ENCODE data around the gene ANGEL1.

Gene ANGEL1

GRCh38 chr14:76779221-76780057 is 33.2 kb downstream of the ANGEL1 start:
- DNase-seq, result no peak

DNA sequence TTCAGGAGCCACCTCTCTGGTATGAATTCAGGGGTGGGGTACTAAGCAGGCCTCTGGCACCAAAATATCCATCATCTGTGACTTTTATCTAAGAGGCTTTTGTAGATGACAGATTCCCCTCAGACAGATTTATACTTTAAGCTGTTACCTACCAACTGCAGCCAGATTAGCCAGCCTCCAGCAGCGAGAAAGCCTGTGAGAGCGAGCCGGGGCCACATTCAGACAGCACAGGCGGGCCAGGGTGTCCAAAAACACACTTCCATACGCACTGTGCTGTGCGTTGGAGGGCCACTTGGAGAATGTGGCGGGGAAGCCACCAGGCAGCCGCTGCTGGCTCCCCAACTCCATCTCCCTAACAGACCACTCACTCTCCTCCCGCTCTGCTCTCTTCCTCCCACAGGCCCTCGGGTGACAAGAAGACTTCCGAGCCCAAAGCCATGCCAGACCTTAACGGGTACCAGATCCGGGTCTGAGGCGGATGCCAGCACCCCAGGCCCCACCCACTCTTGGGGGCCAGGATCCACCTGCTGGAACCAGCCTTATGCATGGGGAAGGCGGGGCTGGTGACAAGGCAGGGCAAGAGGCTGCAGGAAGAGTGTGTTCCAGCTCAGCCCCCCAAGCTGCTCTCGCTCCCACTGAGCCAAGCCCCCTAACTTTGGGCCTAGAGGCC is 34.0 kb downstream of the ANGEL1 start:
- DNase-seq, result no peak

GRCh38 chr14:76777721-76778120 is 35.0 kb downstream of the ANGEL1 start:
- no peak for DNase-seq

DNA sequence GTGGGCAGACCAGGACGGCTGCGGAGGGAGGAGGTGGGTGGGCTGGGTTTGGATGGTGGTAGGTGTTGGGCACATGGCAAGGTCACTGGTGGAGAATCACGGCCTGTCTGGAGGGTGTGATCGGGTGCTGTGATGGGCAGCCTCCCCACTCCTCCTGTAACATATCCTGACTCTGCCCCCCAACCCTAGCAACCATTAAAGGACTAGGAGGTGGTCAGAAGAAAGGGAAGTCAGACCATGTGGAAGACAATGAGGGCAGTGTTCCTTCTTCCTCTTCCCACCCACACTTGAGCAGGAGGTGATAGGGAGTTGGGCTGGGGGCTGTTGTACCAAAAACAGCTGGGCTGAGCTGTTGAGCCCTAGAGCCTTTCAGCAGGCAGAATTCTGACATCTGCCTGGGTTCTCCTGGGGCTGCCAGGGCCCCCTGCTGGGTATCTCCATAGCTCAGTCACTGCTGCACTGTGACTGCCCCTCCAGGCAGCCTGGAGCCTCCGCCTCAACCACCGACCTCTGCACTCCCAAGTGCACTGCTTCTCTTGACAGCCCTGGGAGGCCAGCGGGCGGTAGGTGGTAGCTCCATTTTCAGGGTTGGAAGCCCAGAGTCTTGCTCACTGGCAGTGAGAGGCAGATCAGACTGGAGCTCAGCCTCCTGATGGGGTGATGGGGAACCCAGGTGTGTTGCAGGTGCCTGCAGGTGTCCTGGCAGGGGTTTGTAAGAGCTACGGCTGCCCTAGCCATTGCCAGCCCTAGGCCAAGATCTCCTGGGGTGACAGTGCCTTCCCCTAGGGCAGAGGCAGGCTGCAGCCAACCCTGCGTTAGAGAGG is 36.0 kb downstream of the ANGEL1 start:
- DNase-seq, result peak; percentile 68 to 74

GRCh38 chr14:76775695-76776427 is 36.8 kb downstream of the ANGEL1 start:
- no peak for DNase-seq

DNA sequence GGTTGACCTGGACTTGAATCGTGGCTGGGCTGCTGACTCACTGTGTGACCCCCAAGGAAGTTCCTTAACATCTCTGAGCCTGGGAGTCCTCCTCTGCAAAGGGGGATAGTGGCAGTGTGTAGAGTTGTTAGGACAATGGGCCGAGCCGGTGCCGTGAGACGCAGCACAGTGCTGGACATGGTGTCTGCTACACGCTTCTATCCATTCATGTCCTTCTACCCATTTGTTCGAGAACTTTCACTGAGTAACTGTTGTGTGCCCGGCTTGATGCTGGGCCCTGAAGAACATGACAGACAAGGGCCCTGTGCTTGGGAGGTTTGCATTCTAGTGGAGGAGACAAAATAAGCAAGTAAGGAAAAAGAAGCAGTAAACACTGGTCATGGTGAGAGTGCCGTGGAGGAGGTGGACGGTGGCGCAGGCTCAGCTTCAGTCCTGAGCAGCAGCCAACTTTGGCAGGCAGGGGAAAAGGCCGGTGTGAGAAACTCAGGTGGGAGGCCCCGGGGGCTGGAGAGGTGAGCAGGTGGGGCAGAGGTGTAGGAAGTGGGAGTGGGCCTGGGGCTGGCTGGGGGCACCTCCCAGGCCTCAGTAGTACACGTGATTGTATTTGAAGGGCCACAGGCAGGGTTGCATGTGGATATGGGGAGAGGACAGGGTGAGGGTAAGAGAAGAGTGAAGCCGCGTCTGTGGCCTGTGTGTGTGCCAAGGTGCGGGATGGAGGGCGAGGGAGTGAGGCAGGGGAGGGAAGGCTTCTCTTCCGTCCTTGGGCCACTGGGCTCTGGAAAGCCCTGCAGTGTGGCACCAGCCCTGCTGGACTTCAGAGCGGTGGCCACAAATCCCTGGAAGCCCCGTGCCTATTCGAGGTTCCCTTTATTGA is 37.6 kb downstream of the ANGEL1 start:
- no peak for DNase-seq

DNA sequence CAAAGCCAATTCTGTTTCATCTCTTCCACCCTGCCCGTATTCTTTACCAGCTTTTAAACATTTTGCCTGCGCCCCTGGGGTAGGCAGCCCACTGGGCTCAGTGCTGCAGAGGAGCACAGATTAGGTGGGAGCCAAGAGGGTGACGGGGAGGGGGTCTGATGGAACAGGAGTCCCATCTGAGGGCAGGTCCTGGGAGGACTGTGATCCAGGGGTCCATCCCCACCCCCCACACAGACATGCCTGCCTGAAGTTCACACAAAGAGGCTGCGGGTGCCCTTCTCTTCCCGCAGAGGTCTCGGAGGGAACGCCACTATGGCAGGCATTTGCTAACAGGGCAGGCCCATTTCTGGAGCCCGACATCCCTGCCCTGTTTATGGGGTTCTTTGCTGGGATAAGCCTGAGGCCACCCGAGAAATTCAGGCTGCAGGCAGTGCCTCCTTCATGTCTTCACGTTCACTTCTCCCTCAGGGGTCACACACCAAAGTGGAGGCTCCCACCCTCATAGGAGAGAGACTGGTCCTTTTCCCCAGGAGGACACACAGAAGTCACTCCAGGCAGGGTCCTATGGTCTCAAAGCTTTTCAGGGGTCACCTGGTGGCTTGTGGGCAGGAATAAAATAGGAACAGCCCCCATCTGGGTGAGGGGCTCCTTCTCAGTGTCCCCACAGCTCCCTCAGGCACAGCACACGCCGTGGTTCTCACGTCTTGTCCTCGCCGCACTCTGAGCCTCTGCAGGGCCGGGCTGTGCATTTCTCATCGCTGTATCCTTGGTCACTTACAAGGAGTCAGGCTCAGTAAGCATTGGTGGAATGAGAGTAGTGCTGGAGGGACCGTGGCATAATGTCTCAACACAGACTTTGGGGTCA is 38.5 kb downstream of the ANGEL1 start:
- no peak for DNase-seq

DNA sequence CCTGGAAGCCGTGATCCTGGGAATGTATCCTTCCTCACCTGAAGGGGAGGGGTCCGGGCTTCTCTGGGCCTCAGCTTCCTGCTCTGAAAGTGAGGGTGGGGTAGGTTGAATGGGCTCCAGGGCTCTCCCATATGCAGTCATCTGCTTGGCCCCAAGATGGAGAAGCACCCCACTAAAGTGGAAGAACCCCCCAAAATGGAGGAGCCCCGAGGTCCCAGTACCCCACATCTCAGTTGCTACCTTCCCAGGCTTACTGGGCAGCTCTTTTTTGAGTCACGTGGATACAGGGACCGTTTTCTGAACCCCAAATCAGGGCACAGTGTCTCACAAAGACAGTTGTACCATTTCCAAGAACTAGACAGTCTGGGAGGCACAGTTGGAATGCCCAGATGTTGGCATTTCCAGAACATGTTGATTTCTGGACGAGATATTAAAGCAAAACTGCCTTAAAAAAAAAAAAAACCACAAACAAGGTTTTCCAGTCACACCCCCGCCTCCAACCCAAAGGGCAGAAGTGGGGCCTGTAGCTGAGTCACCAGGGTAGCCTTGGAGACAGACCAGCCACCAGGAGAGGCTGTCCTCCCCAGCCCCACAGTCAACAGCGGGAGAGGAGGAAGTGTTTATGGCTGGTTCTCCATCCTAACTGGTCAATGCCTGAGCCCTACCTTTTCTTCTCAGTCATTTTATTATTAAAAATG is 39.3 kb downstream of the ANGEL1 start:
- DNase-seq, result peak; percentile 80 to 90

DNA sequence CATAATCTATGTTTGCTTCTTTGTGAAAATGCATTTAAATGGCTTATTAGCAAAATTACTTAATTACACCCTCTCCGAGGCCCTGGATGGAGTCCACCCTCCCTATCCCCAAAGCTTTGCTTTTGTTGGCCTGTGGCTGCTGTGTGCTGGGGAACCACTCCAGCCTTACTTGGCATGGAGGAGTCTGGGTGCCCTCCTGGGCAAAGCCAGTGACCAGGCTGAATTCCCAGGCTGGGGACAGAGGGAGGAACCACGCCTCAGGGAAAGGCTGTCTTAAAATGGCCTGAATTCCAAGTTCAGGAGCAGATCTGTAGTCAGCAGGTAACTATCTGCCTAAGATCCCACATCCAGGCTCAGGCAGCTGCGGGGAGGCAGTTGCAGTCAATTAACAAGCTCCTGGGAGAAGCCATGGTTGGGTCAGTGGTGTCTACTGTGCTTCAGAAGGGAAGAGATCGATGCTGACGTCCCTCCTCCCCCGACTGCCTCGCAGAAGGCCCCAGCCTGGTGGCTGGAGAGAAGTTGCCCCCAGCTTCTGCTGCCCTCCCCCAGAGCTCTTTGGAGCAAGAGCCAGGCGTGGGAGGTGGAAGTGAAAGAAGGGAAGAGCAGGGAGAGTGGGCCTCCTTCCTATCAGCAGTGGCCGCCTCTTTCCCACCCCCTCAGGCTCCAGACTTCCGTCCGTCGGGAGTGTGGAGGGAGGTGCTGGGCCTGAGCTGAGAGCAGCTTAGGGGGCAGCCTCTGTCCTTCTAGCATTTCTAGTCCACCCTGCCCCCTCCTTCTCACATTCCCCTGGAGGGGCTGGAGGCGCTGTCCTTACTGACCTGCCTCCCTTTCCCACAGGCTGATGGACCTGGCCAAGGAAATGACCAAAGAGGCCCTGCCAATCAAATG is 40.1 kb downstream of the ANGEL1 start:
- DNase-seq, result peak; percentile 62 to 77

DNA sequence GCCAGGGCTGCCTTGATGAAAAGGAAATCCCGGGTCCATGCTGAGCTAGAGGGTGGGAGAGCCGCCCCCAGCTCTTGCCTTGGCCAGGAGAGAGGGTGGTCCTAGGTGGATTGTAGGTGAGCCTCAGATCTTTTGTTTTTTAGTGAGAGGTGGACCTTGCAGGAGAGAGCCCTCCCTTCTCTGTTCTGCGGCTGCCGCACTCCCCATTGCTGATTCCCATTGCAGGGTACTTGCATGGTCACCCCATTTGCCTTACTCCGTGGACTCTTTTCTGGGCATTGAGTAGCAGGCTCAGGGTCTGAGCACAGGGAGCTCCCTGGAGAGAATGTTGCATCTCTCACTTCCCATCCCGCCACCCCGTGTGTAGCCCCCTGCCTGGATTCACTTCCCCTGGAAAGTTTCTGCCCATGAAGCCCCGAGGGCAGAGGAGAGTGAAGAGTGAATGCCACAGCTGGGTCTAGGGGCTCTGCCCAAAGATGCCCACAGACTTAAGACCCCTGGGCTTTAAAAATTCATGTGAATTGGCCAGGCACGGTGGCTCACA is 41.2 kb downstream of the ANGEL1 start:
- DNase-seq, result no peak

DNA sequence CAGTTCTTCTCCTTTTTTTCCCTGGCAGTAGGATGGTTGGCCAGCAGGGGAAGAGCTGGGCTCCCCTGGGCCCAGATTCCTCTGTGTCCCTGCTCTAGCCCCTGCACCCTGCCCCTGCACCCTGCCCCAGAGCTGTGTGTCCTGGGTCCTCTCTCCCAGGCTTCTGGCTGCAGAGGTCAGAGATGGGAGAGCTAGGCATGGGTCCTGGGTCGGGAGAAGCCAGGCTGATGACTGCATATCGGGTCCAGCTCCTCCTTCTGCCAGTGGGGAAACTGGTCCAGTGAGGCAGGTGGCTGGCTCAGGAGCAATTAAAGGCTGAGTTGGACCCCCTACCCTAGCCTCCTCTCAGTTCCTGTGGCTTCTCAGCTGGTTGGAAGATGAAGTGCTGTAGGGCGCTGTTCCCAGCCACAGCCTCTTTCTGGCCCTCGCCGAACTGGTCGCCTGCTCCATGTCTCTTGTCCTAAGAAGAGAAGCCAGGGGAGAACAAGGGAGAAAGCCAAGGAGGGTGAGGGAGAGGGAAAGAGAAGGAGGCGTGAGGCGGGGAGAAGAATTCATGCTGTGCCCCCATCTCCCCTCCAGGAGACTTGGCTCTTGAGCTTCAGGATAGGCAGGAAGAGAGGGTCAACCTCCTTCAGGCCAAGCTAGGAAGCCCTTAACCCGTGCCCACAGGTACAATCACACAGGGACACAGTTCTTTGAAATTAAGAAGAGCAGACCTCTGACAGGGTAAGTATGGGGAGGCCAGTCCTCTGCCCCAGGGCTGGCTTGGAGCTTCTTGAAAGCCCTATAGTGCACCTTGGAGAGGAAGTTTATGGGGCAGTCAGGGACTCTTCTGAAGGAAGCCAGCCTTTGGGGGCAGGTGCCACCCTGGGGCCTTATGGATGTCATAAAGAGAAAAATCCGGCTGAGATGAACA is 41.9 kb downstream of the ANGEL1 start:
- no peak for DNase-seq

DNA sequence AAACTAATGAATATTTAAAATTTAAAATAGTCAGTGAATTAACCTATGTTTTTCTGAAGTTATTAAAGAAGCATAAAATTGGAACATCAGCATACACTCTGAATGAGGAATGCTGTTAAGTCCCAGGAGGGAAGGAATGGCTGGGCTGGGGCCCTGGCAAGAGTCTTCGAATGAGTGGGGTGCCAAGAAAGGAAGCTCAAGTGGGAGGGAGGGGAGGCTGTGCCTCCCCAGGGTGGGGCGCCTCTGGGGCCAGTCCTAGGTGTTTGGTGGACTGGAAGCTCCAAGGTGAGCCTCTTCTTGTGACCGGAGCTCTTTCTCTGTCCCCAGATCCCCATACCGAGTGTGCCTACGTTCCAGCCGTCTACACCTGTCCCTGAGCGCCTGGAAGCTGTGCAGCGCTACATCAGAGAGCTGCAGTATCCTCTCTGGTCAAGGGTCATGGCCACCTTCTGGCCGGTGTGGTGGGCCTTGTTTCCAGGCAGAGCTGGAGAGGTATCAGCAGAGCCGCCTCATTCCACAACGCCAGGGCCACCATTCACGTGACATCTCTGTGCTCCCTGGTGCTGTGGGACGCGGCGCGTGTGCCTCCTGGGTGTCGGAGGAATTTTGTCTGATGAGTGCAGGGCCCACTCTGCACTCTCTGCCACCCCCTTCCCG is 42.9 kb downstream of the ANGEL1 start:
- DNase-seq, result no peak

DNA sequence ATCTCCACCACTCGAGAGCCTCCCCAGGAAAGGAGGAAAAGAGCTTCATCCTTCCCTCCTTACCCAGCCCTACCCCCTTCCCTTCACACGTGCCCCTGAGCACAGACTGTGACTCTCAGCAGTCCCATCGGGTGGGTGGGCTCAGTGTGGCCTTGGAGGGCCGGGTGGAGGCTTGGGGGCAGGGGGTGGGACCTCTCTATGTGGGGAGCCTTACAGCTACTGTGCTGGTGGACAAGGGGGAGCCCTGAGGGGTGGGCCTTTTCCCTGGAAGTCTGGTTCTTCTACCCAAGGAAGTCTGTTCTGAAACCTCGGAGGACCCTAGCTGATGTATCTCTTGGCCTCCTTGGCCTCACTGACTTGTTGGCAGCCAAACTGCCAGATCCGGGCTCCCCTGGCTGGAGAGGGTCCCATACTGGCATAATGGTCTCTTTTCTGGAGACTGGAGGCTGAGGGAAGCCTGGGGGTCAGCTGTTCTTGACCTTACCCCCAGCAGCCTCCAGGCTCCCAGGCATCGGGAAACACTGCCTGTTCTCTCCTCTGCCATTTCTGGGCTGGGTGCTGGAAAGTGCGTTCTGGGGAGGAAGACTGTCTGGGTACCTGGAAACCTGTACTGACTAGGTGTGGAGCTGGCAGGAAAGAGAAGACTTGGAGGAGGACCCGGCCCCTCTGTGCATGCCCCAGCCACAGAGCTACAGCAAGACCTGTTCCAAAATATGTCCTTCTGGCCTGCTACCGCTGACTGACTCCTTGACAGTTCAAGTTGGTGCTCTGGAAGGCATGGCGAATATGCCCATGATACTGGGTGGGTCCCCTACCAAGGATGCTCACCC is 43.8 kb downstream of the ANGEL1 start:
- DNase-seq, result no peak

DNA sequence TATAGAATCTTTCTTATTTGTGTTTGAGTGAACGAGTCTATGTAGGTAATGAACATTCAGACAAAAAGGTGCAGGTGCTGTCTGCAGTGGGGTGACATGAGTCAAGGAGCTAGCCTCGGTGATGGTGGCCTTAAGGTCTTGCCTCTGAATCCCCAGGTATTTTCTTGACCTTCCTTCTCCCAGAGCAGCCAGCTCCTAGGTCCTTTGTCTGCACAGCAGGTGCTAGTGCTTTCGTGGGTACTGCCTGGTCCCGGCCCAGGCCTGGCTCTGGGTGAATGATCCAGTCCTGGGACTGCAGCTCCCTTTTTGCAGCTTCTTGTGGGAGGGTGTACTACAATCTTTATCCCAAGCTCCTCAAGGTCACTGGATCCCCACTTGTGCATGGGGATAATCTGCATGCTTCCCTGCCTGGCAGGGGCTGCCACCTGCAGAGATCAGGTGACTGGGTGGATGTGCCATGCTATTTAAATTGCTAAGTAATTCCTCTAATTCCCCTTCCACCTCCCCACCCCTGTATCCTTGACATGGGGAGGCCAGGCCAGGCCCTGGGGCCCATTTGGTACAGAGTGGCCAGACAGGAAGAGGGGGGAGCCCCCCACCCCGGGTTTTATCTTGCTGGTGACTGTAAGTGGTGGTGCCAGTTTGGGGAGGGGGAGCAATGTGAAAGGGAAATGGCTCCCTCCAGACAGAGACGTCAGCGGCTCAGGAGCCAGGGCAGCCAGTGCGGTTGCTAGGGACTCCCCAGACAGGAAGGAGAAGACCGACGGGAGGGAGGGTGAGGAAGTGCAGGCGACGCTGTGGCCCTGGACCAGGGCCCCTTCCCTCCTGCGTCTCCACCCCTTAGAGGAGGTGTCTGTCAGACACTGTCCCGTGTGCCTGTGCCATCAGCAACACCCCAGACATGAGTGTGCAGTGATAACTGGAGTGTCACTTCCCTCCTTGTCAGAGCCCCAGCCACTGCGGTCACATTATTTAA is 44.7 kb downstream of the ANGEL1 start:
- peak; percentile 99 for DNase-seq

DNA sequence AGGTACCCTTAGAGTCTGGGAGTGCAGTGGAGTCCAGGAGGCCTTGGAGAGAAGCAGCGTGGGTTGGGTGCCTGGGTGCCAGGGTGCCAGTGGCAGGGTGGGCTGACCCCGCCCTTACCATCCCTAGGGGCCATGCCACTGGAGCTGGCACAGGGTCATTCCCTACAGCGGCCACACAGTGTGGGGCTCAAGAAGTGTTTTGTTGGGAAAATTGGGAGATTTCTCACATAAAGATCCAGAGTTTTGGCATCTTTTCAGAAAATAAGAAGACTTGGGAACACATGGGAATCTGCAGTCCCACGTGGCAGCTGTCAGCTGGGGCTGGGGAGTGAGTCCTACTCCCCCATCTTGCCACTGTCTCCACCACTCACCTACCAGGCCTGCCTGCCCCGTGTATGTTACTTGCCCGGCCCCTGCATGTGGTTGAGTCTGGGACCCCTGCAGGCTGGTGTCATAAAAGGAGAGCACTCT is 47.2 kb downstream of the ANGEL1 start:
- no peak for DNase-seq
